Measurements from ENCODE around the gene LINC01488.

The LINC01488 gene

GRCh38 chr11:69447786-69448185 is 33.7 kb upstream of the LINC01488 start:
- peak overlapping the region in 1 of 2 experiments; percentile 46 for H3K14ac ChIP-seq (ENCODE audit: low read length in 2 of 2)
- peak; percentile 38 for DNase-seq
- peak overlapping the region; percentile 44 for H2BK15ac ChIP-seq (ENCODE audit: low read depth, poor library complexity, severe bottlenecking)
- H2BK12ac ChIP-seq (ENCODE audit: low read length in 2 of 2): peak overlapping the region; percentile 81 to 98
- 49% methylated on average over 7 of the region's 7 CpGs for WGBS
- H3K9me3 ChIP-seq (ENCODE audit: control insufficient read depth, low read length): peaks cover 3% of the 10 kb centered on the region
- H2AK5ac ChIP-seq (ENCODE audit: low read length, severe bottlenecking): no peak overlapping the region
- H2AFZ ChIP-seq (ENCODE audit: low read depth, low read length): no peak overlapping the region
- H3K4me3 ChIP-seq (ENCODE audit: insufficient read depth in 1 of 2, low read depth in 1 of 2, low read length in 2 of 2): no peak overlapping the region
- H2BK120ac ChIP-seq (ENCODE audit: low read depth, low read length): peak overlapping the region; percentile 80
- peaks cover 37% of the 10 kb centered on the region for H3K4me1 ChIP-seq (ENCODE audit: control insufficient read depth, insufficient read depth, low read depth, low read length)
- H4K91ac ChIP-seq (ENCODE audit: low read length): peak overlapping the region; percentile 83
- peaks cover 0 to 4% of the 10 kb centered on the region in 2 experiments for H3K27me3 ChIP-seq (ENCODE audit: control insufficient read depth in 1 of 2, insufficient read depth in 1 of 2, low read length in 2 of 2)
- H3K27ac ChIP-seq (ENCODE audit: low read length, poor library complexity, severe bottlenecking): no peak overlapping the region
- peak overlapping the region; percentile 29 for H4K8ac ChIP-seq (ENCODE audit: low read length)
- H3K4me2 ChIP-seq (ENCODE audit: low read length, poor library complexity, severe bottlenecking): no peak overlapping the region
- no peaks in the 10 kb centered on the region for H3K36me3 ChIP-seq (ENCODE audit: control insufficient read depth in 1 of 2, insufficient read depth in 2 of 2, low read depth in 1 of 2, low read length in 2 of 2)
- H3K23ac ChIP-seq (ENCODE audit: low read length in 2 of 2): no peak overlapping the region
- H2BK5ac ChIP-seq (ENCODE audit: low read depth, low read length, poor library complexity, severe bottlenecking): no peak overlapping the region
- peak overlapping the region; percentile 20 to 38 for H3K4ac ChIP-seq (ENCODE audit: low read depth in 1 of 2, low read length in 2 of 2)
- peak overlapping the region; percentile 26 to 73 for H3K18ac ChIP-seq (ENCODE audit: low read depth in 1 of 2, low read length in 2 of 2)
- no peak overlapping the region for H3K9ac ChIP-seq (ENCODE audit: low read length)
- H3K79me1 ChIP-seq (replicated peaks; ENCODE audit: low read length, poor library complexity, severe bottlenecking): no peaks in the 10 kb centered on the region

- Histone ChIP-seq H3K4ac (ENCODE audit: low read depth in 1 of 2, low read length in 2 of 2) (peak overlapping the region; percentile 86 to 93), H2BK120ac (ENCODE audit: low read depth, low read length) (peak overlapping the region; percentile 92), H3K27ac (ENCODE audit: low read length, poor library complexity, severe bottlenecking) (no peak overlapping the region), H2AK5ac (ENCODE audit: low read length, severe bottlenecking) (peak overlapping the region; percentile 32), H3K18ac (ENCODE audit: low read depth in 1 of 2, low read length in 2 of 2) (peak overlapping the region; percentile 91 to 98), H2AFZ (ENCODE audit: low read depth, low read length) (no peak overlapping the region), H3K9ac (ENCODE audit: low read length) (no peak overlapping the region), H3K14ac (ENCODE audit: low read length in 2 of 2) (peak overlapping the region in 1 of 2 experiments; percentile 61), H2BK15ac (ENCODE audit: low read depth, poor library complexity, severe bottlenecking) (peak overlapping the region; percentile 91), H3K36me3 (ENCODE audit: control insufficient read depth in 1 of 2, insufficient read depth in 2 of 2, low read depth in 1 of 2, low read length in 2 of 2) (no peaks in the 10 kb centered on the region), H3K9me3 (ENCODE audit: control insufficient read depth, low read length) (peaks cover 3% of the 10 kb centered on the region), H3K4me3 (ENCODE audit: insufficient read depth in 1 of 2, low read depth in 1 of 2, low read length in 2 of 2) (no peak overlapping the region), H3K23ac (ENCODE audit: low read length in 2 of 2) (no peak overlapping the region), H4K91ac (ENCODE audit: low read length) (peak overlapping the region; percentile 99), H3K4me2 (ENCODE audit: low read length, poor library complexity, severe bottlenecking) (no peak overlapping the region), H2BK12ac (ENCODE audit: low read length in 2 of 2) (peak overlapping the region; percentile 98 to 100), H3K79me1 (replicated peaks; ENCODE audit: low read length, poor library complexity, severe bottlenecking) (no peaks in the 10 kb centered on the region), H2BK5ac (ENCODE audit: low read depth, low read length, poor library complexity, severe bottlenecking) (no peak overlapping the region), H3K4me1 (ENCODE audit: control insufficient read depth, insufficient read depth, low read depth, low read length) (peaks cover 32% of the 10 kb centered on the region), H3K27me3 (ENCODE audit: control insufficient read depth in 1 of 2, insufficient read depth in 1 of 2, low read length in 2 of 2) (peaks cover 0 to 4% of the 10 kb centered on the region in 2 experiments), H4K8ac (ENCODE audit: low read length) (peak overlapping the region; percentile 79)
- 72% methylated on average over 15 of the region's 15 CpGs for WGBS
- DNase-seq: no peak
These were observed 32.8 kb upstream of the LINC01488 start for GRCh38 chr11:69448471-69449284.

- 3% methylated on average over 29 of the region's 29 CpGs for whole genome bisulfite sequencing
- no peak overlapping the region for H2AFZ ChIP-seq (ENCODE audit: low read depth, low read length)
- H2AK5ac ChIP-seq (ENCODE audit: low read length, severe bottlenecking): no peak overlapping the region
- no peak overlapping the region for H2BK5ac ChIP-seq (ENCODE audit: low read depth, low read length, poor library complexity, severe bottlenecking)
- H2BK15ac ChIP-seq (ENCODE audit: low read depth, poor library complexity, severe bottlenecking): peak overlapping the region; percentile 85
- H2BK120ac ChIP-seq (ENCODE audit: low read depth, low read length): peak overlapping the region; percentile 50
- H3K4me1 ChIP-seq (ENCODE audit: control insufficient read depth, insufficient read depth, low read depth, low read length): peaks cover 23% of the 10 kb centered on the region
- peak overlapping the region; percentile 90 for H4K8ac ChIP-seq (ENCODE audit: low read length)
- peak overlapping the region; percentile 98 for H4K91ac ChIP-seq (ENCODE audit: low read length)
- H3K23ac ChIP-seq (ENCODE audit: low read length in 2 of 2): peak overlapping the region in 1 of 2 experiments; percentile 10
- H3K9me3 ChIP-seq (ENCODE audit: control insufficient read depth, low read length): peaks cover 3% of the 10 kb centered on the region
- H3K18ac ChIP-seq (ENCODE audit: low read depth in 1 of 2, low read length in 2 of 2): peak overlapping the region; percentile 70 to 74
- H3K9ac ChIP-seq (ENCODE audit: low read length): no peak overlapping the region
- no peaks in the 10 kb centered on the region for H3K36me3 ChIP-seq (ENCODE audit: control insufficient read depth in 1 of 2, insufficient read depth in 2 of 2, low read depth in 1 of 2, low read length in 2 of 2)
- peak overlapping the region; percentile 69 to 75 for H3K4ac ChIP-seq (ENCODE audit: low read depth in 1 of 2, low read length in 2 of 2)
- no peaks in the 10 kb centered on the region for H3K79me1 ChIP-seq (replicated peaks; ENCODE audit: low read length, poor library complexity, severe bottlenecking)
- H3K27ac ChIP-seq (ENCODE audit: low read length, poor library complexity, severe bottlenecking): no peak overlapping the region
- H3K4me3 ChIP-seq (ENCODE audit: insufficient read depth in 1 of 2, low read depth in 1 of 2, low read length in 2 of 2): no peak overlapping the region
- peak overlapping the region; percentile 2 for H3K4me2 ChIP-seq (ENCODE audit: low read length, poor library complexity, severe bottlenecking)
- H3K14ac ChIP-seq (ENCODE audit: low read length in 2 of 2): peak overlapping the region in 1 of 2 experiments; percentile 4
- peak; percentile 91 for DNase-seq
- peaks cover 0 to 4% of the 10 kb centered on the region in 2 experiments for H3K27me3 ChIP-seq (ENCODE audit: control insufficient read depth in 1 of 2, insufficient read depth in 1 of 2, low read length in 2 of 2)
- H2BK12ac ChIP-seq (ENCODE audit: low read length in 2 of 2): peak overlapping the region; percentile 84 to 87
These were observed 32.0 kb upstream of the LINC01488 start for GRCh38 chr11:69449320-69450063.
